ENCODE data around the gene PTPN5.

PTPN5 gene

GRCh38 chr11:18736590-18737148, 54.9 kb downstream of the PTPN5 start:
- DNase-seq: no peak

- no peak for DNase-seq
Observed at GRCh38 chr11:18733202-18733601, 58.4 kb downstream of the PTPN5 start.

GRCh38 chr11:18731949-18732821, 59.4 kb downstream of the PTPN5 start:
- DNase-seq: peak; percentile 55

GRCh38 chr11:18731441-18731840, 60.2 kb downstream of the PTPN5 start:
- DNase-seq: no peak

- DNase-seq: no peak
Observed at GRCh38 chr11:18730020-18730419, 61.6 kb downstream of the PTPN5 start.

- no peak for DNase-seq
Observed at GRCh38 chr11:18729426-18729825, 62.2 kb downstream of the PTPN5 start.

- no peak for DNase-seq
Observed at GRCh38 chr11:18728658-18729057, 62.9 kb downstream of the PTPN5 start.

- DNase-seq: peak; percentile 17
Observed at GRCh38 chr11:18727479-18728236, 63.9 kb downstream of the PTPN5 start.

GRCh38 chr11:18726040-18726439, 65.6 kb downstream of the PTPN5 start, which contains the start of gene IGSF22:
IGSF22 (minus strand) TSS chr11:18726188; CDS start chr11:18724236, 1,952 bp downstream.
- DNase-seq: no peak

- no peak for DNase-seq
Observed at GRCh38 chr11:18723991-18724390, 67.6 kb downstream of the PTPN5 start.

GRCh38 chr11:18722293-18722637, 69.3 kb downstream of the PTPN5 start:
- DNase-seq: no peak

- DNase-seq: peak; percentile 40
Observed at GRCh38 chr11:18721561-18722292, 69.9 kb downstream of the PTPN5 start.

- peak; percentile 83 for DNase-seq
Observed at GRCh38 chr11:18720808-18721560, 70.6 kb downstream of the PTPN5 start.

GRCh38 chr11:18720091-18720807, 71.3 kb downstream of the PTPN5 start:
- no peak for DNase-seq

GRCh38 chr11:18715476-18715875, 76.1 kb downstream of the PTPN5 start:
- no peak for DNase-seq

GRCh38 chr11:18714443-18714780, 77.2 kb downstream of the PTPN5 start:
- DNase-seq: no peak

- no peak for DNase-seq
Observed at GRCh38 chr11:18713646-18714442, 77.8 kb downstream of the PTPN5 start.

GRCh38 chr11:18710545-18710944, 81.1 kb downstream of the PTPN5 start:
- no peak for DNase-seq

GRCh38 chr11:18709414-18709813, 82.2 kb downstream of the PTPN5 start:
- no peak for DNase-seq

- no peak for DNase-seq
Observed at GRCh38 chr11:18707811-18708340, 83.7 kb downstream of the PTPN5 start.
